GM18526 (cell line): ENCODE measurements around the gene MAD2L2.

Experiments used
- POLR2A ChIP-seq: IDR thresholded peaks from 3 replicates; pipeline ENCODE4 v1.6.1; 2011; ENCODE audit not compliant: insufficient read length; ENCODE audit errors: extremely low read depth

Gene MAD2L2

DNA sequence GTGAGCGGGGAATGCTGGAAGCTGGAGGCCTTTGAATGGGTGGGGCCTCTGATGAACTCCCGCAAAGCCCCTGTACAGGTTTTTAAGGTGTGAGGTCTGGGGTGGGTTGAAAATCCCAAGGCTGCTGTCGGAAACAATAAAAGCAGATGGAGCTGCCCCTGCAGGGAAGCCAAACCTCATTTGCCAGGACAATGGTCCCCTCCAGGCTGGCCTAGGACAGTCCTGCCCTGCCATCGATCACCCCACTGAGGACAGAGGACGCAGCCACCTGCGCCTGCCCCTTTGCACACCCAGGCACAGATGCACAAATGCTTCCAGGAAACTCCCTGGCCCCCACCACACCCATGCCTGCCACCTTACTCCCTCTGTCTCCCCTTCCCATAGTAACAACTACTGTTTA lies 14.9 kb upstream of the MAD2L2 start:
- no peak for TF ChIP-seq POLR2A

- TF ChIP-seq POLR2A = no peak
These were observed 13.0 kb upstream of the MAD2L2 start for GRCh38 chr1:11693917-11694316.

GRCh38 chr1:11693024-11693590 lies 12.2 kb upstream of the MAD2L2 start:
- no peak for TF ChIP-seq POLR2A

DNA sequence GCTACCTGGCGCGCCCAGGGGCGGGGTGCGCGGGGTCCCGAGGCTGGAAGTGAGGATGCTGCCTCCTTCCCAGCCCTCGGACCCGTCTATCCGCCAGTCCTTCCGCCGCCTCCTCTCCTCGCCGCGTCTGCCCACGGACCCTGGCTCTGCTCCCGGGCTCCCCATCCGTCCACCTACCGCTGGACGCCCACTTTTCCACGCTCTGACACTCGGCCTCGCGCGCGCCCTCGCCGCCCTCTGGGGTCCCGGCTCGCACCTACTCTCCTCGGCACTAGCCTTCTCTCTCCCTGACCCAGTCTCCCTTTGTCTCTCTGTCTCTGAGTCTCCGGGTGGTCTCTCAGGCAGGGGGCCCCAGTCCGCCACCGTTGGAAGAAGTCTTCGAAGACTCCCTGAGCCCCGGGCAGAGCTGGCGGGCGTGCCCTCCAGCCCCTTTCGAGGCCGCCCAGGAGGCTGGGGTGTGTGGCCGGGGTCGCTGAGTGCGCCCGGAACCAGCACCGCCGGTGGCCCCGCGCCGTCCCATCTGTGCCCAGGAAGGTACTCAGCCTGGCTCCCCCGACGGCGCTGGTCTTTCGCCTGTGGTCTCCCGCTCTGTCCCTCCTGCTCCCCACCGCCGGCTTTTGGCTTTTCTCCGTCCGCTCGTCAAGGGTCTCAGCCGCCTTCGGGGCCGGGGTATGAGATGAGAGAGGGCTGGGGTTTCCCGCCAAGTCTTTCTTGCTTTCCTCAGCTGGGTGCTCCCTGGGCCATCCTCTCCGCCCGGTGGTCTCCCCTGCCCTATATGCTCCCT lies 11.2 kb upstream of the MAD2L2 start:
- no peak for TF ChIP-seq POLR2A

- no peak for TF ChIP-seq POLR2A
These were observed 10.5 kb upstream of the MAD2L2 start, which contains the start of gene DRAXIN for GRCh38 chr1:11691302-11691914. Gene DRAXIN, plus strand, starts transcription at chr1:11691710. Its CDS starts 14,549 bp downstream, at chr1:11706259.

DNA sequence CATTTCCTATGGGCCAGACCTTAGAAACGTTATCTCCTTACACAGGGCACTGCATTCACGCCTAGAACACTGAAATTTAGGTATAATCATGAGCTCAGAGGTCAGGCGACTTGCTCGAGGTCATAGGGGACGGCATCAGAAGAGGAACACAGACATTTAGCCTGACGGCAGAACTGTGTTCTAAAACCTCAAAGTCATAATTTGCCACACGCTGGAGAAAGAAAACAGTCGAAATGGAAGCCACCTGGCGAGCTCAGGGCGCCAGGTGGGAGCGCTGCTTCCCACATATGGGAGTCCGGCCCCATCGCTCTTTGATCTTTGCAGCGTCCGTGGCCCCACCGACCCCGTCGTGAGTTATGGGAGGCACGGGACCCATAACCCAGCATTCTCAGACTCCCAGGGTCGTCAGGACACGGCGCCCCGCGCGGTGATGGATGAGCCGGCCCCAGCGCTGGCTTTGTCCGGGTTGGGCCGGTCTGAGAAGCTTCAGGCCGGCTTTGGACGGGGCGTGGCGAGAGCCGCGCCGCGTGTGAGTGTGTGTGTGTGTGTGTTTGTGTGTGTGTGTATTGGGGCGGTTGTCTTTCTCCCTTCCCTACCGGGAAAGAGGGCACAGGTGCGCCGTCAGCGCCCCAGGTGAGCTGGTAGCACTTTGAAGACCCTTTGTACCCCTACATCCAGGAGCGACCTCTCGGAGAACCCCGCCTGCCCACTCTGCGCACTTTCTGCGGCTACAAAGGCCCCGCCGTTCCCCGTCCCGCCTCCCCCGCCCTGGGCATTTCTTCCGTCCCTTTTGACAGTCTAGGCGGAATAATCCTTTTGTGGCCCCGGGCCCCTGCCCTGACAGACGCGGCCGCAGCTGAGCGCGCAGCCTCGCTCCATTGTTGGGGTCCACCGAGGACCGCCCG lies 9.7 kb upstream of the MAD2L2 start:
- TF ChIP-seq POLR2A = no peak

GRCh38 chr1:11688506-11688905 lies 7.6 kb upstream of the MAD2L2 start:
- no peak for TF ChIP-seq POLR2A

- no peak for TF ChIP-seq POLR2A
These were observed 4.3 kb upstream of the MAD2L2 start for GRCh38 chr1:11685210-11685752.

DNA sequence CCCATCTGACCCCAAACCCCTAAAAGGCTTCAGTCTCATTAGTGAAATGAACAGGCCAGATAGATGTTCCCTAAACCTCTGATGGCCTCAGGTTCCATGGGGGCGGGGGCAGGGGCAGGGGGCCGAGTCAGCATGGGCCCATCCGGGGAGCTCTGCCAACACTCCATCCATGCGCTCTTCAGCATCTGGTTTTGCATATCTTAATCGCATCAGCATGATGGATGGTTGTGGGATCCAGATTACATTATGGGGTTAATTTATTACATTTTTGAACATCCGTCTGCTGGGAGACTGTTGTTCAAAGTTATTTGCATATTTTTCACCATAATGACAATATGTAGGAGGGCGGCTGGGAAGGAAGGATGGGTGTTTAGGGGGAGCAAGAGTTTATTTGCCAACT lies 3.1 kb upstream of the MAD2L2 start:
- TF ChIP-seq POLR2A = no peak

GRCh38 chr1:11682799-11683198 lies 1.9 kb upstream of the MAD2L2 start:
- no peak for TF ChIP-seq POLR2A

GRCh38 chr1:11682287-11682771 lies 1.4 kb upstream of the MAD2L2 start:
- TF ChIP-seq POLR2A = no peak

GRCh38 chr1:11680270-11681070 lies 478 bp downstream of the MAD2L2 start:
- TF ChIP-seq POLR2A = no peak

GRCh38 chr1:11678442-11678841 lies 2.5 kb downstream of the MAD2L2 start:
- TF ChIP-seq POLR2A = no peak
